NCI-H146 (cell line): ENCODE results near the gene SLC12A6.
"Not testable (repeated sequence)": the region's sequence is repeated elsewhere in the genome, so short reads cannot be mapped to it uniquely, and the experiment has no call there.

ENCODE experiments used
- DNase-seq: peaks from one replicate; lab custom pipeline; 2025; lab: John Stamatoyannopoulos, UW

Gene SLC12A6

DNA sequence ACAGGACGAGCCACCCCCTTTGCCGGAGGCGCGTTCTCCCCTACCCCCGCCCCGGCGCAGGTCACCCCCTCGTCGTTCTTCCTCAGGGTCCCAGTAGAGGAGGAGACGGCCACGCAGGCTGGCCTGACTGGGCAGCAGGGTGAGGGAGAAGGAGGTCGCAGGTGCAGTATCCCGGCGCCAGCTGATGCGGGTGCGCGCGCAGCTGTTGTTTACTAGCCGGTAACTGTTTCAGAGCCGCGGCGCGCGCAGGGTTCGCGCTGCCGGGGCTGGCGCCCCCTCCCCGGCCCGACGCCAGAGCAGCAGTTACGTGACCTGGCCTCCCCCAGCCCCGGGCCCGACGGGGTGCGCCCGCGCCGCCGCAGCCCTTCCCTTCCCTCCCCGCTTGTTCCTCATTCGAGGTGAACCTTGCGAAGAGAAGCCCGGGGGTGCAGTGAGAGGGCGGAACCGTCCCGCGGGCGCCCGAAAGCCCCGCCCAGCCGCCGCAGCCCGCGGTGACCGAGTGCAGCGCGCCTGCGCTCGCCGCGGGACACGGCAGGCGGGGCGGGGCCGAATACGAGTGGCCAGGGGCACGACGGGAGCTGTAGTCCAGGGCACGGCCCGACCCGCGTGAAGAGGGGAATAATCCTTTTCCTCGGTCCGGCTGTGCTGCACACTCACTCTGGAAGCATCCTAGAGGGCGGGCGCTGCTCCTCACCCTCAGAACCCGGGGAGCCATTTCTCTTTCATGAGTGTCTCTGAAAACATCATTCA, at the start of gene SLC12A6:
SLC12A6 (minus strand) TSS at position 225 of the 750 bp plus-strand sequence. CDS start 1,101 bp downstream, outside the sequence.
- peak; percentile 86 for DNase-seq

GRCh38 chr15:34381829-34382521, 44.4 kb upstream of the SLC12A6 start:
- DNase-seq: not testable (repeated sequence)

- not testable (repeated sequence) for DNase-seq
Measured at GRCh38 chr15:34380491-34380890, 42.9 kb upstream of the SLC12A6 start.

DNA sequence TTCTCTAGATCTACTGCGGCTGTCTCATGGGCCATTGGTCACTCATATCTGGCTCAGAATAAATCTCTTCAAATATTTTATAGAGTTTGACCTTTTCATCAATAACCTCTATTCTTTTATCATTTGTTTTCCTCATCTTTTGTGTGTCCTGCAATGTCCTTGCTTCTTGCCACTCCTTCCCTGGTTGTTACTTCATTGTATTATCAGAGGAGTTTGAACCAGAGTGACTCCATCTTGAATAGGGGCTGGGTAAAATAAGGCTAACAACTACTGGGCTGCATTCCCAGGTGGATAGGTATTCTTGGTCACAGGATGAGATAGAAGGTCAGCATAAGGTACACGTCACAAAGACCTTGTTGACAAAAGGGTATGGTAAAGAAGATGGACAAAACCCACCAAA, 39.3 kb upstream of the SLC12A6 start:
- DNase-seq: no peak

DNA sequence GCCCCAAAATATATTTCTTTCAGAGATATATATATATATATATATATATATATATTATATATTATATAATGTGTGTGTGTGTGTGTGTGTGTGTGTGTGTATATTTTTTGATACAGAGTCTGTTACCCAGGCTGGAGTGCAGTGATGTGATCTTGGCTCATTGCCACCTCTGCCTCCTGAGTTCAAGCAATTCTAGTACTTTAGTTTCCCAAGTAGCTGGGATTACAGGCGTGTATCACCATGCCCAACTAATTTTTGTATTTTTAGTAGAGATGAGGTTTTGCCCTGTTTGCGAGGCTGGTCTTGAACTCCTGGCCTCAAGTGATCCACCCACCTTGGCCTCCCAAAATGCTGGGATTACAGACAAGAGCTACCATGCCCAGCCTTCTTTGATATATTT, 38.0 kb upstream of the SLC12A6 start:
- DNase-seq: not testable (repeated sequence)

GRCh38 chr15:34374816-34375215, 37.2 kb upstream of the SLC12A6 start:
- no peak for DNase-seq

GRCh38 chr15:34373951-34374350, 36.4 kb upstream of the SLC12A6 start:
- no peak for DNase-seq

DNA sequence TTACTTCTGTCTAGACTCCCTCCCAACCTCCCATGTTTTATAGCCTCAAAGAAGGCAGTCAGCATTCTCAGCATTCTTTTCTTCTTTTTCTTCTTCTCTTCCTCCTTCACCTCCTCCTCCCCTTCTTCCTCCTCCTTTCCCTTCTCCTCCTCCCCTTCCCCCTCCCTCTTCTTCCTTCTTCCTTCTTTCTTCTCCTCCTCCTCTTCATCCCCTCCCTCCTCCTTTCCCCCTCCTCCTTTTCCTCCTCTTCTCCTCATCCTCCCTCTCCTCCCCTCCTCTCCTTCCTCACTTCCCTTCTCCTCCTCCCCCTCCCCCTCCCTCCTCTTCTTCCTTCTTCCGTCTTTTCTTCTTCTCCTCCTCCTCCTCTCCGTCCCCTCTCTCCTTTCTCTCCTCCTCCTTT, 33.1 kb upstream of the SLC12A6 start:
- DNase-seq: no peak

DNA sequence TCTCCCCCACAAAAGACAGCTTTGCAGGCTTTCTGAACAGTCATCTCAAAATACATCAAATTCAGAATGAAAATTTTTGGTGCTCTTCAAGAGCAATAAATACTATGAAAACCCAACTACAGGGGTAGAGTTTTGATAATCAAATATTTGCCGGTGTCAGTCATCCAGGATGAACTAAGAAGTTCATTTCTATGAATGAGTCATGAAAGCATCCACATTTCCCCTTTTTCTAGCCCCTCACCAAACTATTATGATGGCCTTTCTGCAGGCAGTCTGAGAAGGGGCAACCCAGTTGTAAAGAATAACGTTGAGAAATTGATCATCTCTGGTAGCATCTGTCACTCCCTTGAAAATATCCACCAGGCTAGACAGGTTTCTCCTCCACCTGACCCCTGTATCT, 32.5 kb upstream of the SLC12A6 start:
- DNase-seq: no peak

GRCh38 chr15:34367101-34368081, 29.8 kb upstream of the SLC12A6 start, which contains the start of gene LPCAT4:
Gene LPCAT4, minus strand, starts transcription at chr15:34367196. Its CDS starts 96 bp downstream, at chr15:34367100.
- DNase-seq: peak; percentile 86

DNA sequence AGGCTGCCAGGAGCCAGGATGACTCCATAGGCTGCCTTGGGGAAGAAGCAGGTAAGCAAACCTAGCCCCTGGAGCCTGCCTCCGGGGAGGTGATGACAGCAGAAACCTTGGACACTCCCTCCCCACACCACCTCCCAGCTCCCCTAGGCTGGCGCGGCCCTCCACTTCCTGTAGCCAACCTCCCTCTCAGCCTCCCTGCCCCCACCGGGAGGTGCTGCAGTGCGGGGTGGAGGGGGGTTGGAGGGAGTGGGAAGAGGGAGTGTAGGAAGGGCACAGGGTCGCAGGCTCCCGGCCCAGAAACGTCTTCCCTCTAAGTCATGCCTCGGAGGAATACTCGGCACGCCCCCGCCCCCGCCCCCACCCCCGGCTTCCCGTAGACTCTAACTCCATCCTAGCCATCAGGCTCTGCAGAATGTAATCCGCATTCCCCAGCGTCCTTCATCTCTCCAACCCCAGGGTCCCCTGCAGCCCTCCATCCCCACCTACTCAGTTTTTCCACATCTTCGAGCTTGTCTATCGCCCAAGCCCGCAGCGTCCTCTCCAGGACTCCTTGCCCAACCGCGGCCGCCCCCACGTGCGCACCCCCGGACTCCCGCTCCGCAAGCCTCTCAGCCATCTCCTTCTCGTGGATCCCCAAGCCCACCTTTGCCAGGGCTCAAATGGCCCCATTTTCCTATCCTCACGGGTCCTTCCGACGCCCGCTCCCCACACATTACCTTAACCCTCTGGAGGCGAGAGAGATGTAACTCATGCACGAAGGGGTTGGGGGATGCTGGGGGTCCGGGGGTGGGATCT, 28.9 kb upstream of the SLC12A6 start:
- DNase-seq: peak; percentile 76

DNA sequence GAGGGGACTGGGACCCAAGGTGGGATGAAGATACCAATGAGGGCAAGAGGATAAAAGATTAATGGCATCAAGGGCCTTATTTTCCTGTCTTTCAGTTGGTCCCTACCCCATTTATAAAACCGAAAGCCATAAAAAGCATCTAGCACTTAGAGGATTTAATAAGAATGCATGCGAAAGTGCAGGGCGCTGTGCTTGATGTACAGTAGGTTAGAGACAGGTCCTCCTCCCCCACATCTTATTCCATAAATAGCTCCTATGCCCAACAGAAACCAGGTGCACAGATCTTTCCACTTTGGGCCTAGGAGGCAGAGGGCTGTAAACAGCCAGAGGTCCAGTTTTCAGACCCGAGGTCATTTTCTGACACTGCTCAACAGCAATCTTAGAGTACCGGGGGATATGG, 28.3 kb upstream of the SLC12A6 start:
- no peak for DNase-seq

DNA sequence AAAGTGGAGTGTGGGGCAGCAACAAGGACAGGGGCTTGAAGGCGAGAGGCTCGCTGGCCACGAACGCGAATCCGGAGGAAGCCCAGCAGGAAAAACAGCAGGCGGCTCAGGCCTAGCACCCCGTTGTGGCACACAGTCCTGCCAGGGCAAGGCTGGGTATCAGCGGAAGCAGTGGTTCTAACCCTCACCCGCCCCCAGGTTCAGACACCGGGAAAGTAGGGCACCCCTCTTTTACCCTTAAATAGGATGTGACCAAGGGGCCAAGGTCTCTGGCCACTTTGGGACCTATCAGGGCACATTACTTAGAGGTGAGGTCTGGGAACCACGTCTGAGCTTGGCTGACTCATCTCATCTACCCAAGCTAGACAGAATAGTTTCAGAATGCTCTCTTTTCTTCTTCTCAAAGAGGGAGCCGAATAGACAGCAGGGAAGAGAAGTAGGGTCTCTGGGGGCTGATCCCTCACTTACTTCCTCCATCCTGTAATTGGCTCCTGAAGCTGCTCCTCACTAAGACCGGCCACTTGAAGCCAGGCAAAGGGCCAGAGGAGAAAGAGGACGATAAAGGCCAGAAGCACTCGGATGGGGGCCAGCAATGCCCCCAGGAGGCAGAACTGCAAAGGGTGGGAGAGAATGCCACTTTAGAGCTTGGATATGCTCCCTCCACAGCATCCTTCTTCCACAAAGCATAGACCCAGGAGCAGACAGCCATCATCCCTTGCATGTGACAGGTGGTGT, 27.7 kb upstream of the SLC12A6 start:
- no peak for DNase-seq

- no peak for DNase-seq
Measured at GRCh38 chr15:34364041-34364440, 26.5 kb upstream of the SLC12A6 start.

GRCh38 chr15:34362047-34362773, 24.6 kb upstream of the SLC12A6 start:
- DNase-seq: no peak

GRCh38 chr15:34361278-34361677, 23.7 kb upstream of the SLC12A6 start:
- no peak for DNase-seq

DNA sequence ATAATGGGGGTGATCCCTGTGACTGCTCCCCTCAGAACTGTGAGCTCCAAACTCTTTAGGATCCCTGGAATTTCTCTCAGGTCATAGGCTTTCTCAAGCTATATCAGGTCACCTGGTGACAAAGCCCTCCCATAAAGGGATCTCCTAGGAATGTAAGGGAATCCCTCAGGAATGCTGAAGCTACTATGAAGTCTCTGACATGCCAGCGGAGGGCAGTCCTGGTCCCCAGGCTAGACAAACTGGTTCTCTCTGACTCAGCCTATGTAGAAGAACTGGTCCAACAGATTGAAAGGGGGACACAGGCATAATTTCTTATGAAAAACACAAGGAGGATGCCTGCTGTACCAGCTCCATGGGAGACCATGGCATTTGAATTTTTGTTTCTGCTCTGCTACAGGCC, 22.7 kb upstream of the SLC12A6 start:
- DNase-seq: no peak

DNA sequence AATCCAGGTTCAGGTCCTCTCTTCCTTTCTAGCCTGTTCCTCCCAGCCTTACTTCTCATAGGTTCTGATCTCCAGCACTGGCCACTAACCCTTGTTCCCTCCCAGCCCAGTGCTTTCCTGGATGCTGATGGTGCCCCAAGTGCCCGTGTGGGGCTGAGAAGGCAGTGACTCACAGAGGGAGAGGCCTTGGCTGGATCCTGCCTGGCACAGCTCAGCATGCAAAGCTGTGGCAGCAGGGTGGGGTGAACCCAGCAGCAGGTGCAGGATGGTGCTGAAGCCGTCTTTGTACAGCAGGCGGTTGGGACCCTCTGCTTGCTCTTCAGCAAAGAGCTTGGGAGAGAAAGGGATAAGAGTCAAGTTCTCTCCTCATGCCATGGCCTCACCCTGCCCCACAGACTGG, 21.8 kb upstream of the SLC12A6 start:
- DNase-seq: no peak

DNA sequence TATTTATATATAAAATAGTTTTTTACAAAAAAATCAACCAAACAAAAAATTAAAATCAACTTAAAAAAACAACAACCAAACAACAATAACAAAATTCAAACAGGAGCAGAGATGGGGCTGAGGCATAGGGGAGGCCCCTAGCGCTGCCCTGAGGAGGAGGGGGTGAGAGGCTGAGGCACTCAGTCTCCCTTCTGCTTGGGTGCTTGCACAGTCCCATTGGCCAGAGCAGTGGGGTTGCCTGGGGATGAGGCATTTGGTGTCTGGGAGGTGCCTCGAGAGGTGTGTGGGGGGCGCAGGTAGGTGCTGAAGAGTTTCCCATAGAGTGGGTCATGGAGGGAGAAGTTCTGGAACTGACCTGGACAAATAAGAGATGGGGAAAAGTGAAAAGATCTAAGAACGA, 21.4 kb upstream of the SLC12A6 start:
- no peak for DNase-seq

DNA sequence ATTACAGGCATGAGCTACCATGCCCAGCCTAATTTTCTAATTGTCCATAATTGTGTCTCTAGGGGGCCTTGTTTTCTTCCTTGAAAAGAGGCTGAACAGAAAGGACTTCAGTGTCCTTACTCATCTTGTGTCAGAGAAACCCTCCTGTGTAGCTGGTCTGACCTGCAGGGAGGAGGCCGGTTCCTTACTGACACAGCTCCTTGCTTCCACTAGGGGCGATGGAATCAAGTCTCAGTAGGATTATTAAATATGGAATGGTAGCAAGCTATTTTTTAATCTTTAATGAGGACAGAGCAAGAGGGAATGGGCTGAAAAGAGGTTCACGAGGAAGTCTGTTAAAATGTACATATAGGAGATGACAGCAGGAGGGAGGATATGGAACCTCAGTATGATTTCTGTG, 20.8 kb upstream of the SLC12A6 start:
- DNase-seq: no peak
